ENCODE results near the gene CAPN12.

Gene CAPN12

DNA sequence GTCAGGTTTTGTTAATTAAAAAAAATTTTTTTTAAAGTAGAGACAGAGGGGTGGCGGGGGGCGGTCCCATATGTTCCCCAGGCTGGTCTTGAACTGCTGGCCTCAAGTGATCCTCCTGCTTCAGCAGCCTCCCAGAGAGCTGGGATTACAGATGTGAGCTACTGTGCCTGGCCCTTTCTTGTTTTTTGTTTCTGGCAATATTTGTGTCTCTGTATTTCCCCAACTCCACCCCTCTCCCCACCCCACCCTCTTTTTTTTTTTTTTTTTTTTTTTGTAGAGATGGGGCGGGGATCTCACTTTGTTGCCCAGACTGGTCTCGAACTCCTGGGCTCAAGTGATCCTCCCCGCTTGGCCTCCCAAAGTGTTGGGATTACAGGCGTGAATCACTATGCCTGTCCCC is 600 bp upstream of the CAPN12 start:
- DNase-seq (ENCODE audit: low read depth): no peak
- TF ChIP-seq, protein P1, sequence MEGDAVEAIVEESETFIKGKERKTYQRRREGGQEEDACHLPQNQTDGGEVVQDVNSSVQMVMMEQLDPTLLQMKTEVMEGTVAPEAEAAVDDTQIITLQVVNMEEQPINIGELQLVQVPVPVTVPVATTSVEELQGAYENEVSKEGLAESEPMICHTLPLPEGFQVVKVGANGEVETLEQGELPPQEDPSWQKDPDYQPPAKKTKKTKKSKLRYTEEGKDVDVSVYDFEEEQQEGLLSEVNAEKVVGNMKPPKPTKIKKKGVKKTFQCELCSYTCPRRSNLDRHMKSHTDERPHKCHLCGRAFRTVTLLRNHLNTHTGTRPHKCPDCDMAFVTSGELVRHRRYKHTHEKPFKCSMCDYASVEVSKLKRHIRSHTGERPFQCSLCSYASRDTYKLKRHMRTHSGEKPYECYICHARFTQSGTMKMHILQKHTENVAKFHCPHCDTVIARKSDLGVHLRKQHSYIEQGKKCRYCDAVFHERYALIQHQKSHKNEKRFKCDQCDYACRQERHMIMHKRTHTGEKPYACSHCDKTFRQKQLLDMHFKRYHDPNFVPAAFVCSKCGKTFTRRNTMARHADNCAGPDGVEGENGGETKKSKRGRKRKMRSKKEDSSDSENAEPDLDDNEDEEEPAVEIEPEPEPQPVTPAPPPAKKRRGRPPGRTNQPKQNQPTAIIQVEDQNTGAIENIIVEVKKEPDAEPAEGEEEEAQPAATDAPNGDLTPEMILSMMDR (IDR thresholded peaks at IDR 0.05; ENCODE audit: insufficient read depth, low read depth, low read length, missing control alignments): no peak
- no peak overlapping the region for H3K4me3 ChIP-seq (ENCODE audit: low read depth, low read length)

DNA sequence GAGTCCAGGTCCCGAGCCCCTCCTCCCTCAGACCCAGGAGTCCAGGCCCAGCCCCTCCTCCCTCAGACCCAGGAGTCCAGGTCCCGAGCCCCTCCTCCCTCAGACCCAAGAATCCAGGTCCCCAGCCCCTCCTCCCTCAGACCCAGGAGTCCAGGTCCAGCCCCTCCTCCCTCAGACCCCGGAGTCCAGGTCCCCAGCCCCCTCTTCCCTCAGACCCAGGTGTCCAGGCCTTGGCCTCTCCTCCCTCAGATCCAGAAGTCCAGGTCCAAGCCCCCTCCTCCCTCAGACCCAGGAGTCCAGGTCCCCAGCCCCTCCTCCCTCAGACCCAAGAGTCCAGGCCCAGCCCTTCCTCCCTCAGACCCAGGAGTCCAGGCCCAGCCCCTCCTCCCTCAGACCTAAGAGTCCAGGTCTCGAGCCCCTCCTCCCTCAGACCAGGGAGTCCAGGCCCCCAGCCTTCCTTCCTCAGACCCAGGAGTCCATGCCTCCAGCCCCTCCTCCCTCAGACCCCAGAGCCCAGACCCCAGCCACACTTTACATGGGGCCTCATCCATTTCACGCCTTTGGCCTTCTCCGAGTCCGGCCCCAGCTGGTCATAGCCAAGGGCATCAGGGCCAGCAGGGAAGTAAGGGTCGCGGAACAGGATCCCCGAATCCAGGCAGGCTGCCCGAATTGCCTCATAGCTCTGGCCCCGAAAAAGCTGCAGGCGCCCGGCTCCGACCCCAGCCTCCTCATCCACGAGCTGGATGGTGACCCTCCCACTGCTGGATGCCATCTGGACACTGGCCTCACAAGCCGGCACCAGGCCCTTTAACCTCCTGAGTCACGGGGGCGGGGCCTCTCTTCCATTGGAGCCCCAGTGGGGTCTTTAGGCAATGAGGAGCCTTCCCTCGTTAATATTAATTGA is 628 bp downstream of the CAPN12 start:
- TF ChIP-seq, protein P1 (IDR thresholded peaks at IDR 0.05; ENCODE audit: insufficient read depth, low read depth, low read length, missing control alignments): no peak
- no peak for DNase-seq (ENCODE audit: low read depth)

DNA sequence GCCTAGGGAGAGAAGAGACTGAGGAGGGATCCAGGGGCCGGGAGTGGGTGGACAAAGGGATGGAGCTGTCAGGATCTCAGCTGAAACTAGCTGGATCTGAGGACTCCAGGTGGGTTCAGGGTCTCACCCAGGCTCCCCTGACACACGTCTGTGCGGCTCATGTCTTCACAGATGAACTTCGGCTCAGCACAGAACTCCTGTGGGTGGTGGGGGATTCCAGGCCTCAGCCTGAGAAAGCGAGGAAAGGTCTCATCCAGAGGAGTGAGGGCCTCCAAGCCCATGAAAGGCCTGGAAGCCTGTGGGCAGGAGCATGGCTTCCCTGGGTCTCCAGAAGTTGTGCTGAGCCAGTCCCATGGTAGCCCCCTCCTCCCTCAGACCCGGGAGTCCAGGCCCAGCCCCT is 1.4 kb downstream of the CAPN12 start:
- H3K4me3 ChIP-seq (ENCODE audit: low read depth, low read length): no peak overlapping the region
- DNase-seq (ENCODE audit: low read depth): no peak
- TF ChIP-seq, protein P1 (IDR thresholded peaks at IDR 0.05; ENCODE audit: insufficient read depth, low read depth, low read length, missing control alignments): no peak

More for the DNA sequence above, 628 bp downstream of the CAPN12 start:
- no peak overlapping the region for H3K4me3 ChIP-seq (ENCODE audit: low read depth, low read length)

DNA sequence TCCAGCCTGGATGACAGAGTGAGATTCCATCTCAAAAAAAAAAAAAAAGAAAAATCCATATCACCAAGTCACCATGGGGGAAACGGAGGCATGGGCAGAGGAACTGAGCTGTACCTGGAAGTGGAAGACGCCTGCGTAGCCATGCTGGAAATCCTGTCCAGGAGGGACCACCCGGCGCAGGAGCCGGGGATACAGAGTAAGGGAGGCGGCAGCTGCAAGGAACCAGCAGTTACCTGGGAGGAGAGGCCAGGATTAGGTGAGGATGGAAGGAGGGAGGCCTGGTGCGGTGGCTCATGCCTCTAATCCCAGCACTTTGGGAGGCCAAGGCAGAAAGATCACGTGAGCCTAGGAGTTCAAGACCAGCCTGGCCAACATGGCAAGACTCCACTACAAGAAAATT is 2.0 kb downstream of the CAPN12 start:
- H3K4me3 ChIP-seq (ENCODE audit: low read depth, low read length): no peak overlapping the region
- DNase-seq (ENCODE audit: low read depth): no peak
- TF ChIP-seq, protein P1 (IDR thresholded peaks at IDR 0.05; ENCODE audit: insufficient read depth, low read depth, low read length, missing control alignments): no peak

DNA sequence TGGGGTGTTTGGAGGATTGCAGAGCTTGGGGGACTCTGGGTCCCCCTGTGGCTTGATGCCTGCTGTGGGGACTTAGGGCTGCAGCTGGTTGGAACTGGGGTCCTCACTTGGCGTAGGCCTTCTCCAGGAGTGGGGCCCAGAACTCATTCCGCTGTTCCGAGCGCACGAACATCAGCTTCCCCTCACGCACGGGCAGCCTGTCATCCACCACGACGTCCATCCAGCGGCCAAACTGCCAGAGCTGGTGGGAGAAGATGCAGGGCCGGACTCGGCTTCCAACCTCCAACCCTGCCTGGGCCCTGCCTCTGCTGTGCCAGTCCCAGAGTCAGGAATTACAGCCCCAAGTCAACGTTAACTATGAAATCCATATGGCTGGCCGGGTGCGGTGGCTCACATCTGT is 2.6 kb downstream of the CAPN12 start:
- no peak for DNase-seq (ENCODE audit: low read depth)
- H3K4me3 ChIP-seq (ENCODE audit: low read depth, low read length): no peak overlapping the region
- TF ChIP-seq, protein P1 (IDR thresholded peaks at IDR 0.05; ENCODE audit: insufficient read depth, low read depth, low read length, missing control alignments): no peak

DNA sequence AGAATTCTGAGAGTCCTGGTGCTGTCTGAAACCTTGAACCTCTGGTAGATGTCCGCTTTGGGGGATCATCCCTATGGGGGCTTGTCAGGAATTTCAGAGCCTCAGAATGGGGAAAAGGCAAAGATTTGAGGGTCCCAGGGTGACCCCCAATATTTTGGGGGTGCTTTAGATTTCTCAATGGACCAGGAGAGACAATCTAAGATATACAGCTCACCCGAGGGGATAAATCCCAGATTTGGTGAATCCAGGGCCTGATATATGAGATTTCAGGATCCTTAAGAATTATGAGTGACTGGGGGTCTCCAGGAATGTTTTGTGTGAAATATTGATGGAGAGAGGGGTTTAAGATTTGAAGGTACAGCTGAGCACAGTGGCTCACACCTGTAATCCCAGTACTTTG is 3.3 kb downstream of the CAPN12 start:
- no peak for DNase-seq (ENCODE audit: low read depth)
- no peak overlapping the region for H3K4me3 ChIP-seq (ENCODE audit: low read depth, low read length)

More for the DNA sequence above, 3.3 kb downstream of the CAPN12 start:
- TF ChIP-seq, protein P1 (IDR thresholded peaks at IDR 0.05; ENCODE audit: insufficient read depth, low read depth, low read length, missing control alignments): no peak
